A172 (cell line): ENCODE results near the gene CD82. TPM values are rescaled to one million over a fixed set of nuclear protein-coding genes. Genes with fewer than 3 reads are reported as not detected.

Experiments
- DNase-seq: peaks from one replicate; pipeline ENCODE4 v3.0.0-alpha.2; 2015; ENCODE audit warnings: low spot score
- total RNA-seq: library from RNA; depleted of rRNA; stranded (reverse); fragments of >200 nt; shearing (Covaris generic); gene quantifications from 2 replicates; pipeline ENCODE4 v1.2.3, GENCODE V29; 2014; rRNA removed

Gene CD82, protein sequence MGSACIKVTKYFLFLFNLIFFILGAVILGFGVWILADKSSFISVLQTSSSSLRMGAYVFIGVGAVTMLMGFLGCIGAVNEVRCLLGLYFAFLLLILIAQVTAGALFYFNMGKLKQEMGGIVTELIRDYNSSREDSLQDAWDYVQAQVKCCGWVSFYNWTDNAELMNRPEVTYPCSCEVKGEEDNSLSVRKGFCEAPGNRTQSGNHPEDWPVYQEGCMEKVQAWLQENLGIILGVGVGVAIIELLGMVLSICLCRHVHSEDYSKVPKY
- total RNA-seq = 26.8 and 40.3 TPM in 2 replicates

DNA sequence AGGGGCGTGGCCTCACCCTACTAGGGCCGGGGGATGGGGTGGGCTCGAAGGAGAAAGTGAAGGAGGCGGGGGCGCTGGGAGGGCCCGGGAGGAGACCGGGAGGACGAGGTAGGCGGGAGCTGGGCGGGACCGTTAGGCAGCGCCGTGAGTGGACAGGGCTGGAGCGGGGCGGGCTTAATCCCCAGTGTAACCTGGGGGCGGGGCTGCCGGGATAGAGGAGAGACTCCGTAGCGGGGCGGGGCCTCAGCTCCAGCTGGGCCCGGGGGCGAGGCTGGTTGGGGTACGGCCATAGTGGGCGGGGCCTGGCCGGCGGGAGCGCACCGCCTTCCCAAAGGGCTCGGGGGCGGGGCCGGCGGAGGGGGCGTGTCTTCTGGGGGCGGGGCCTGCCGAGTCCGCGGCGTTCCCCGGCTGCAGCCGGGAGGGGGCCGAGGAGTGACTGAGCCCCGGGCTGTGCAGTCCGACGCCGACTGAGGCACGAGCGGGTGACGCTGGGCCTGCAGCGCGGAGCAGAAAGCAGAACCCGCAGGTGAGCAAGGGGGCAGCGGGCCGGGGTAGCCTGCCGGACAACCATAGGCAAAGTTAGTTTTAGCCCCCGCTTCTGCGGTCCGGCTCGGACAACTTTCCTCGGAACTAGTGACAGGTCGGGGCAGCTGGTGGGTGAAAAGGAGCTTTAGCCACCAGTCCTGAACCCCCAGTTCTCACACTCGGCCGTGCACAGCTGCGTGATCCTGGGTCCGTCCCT lies at the start of gene CD82:
CD82 (plus strand) TSS at position 453 of the 742 bp plus-strand sequence. CDS start 29,000 bp downstream, outside the sequence.
- DNase-seq = peak; percentile 98

DNA sequence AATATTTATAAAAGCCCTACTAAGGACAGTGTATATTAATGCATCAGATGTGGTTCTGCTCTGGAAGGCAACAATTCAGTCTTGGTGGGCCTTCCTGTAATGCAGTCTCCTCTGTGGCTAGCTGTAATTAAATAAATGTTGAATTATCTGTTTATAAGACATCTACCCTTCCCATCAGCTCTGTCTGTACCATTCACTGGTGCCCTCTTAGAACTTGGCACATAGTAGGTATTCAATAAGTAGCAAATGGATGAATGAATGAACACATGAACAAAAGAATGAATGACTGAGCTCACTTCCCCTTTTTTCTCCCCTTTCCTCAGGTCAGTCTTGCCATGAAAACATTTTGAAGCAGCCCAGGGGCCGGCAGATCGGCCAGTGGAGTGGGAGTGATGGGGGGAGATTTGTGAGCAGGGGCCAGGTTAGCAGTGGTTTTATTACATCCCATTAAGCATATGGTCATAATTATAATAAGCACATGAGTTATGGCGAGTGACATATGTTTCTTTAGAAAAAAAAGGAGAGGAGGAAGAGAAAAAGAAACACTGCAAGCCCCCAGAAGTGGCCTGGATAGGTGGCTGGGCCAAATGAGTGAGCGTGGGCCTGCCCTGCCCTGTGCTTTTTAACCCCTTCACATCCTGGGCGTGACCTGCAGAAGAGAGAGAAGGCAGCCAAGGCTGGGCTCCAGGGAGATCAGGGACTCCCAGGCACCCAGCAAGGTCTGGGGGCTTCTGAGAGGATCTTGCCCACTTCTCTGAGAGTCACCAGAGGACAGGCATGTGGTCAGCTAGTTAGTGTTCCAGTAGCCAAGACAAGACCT lies 48.6 kb upstream of the CD82 start:
- DNase-seq = no peak

DNA sequence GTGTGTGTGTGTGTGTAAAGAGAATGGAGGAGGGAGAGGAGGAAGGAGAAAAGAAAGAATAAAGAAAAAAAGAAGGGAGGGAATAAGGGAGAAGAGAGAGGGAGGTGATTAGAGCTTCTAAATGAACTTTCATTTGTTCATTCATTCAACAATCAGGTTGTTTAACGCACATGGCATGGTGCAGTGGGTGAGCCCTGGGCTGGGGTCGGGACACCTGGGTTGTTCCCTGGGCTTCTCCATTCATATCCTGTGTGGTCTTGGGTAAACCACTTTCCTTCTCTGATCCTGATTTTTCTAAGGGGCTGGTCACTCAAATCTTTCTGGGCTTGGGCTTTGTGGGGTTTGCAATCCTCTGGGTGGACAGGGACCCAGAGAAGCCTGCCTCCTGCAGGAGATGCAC lies 47.9 kb upstream of the CD82 start:
- no peak for DNase-seq

DNA sequence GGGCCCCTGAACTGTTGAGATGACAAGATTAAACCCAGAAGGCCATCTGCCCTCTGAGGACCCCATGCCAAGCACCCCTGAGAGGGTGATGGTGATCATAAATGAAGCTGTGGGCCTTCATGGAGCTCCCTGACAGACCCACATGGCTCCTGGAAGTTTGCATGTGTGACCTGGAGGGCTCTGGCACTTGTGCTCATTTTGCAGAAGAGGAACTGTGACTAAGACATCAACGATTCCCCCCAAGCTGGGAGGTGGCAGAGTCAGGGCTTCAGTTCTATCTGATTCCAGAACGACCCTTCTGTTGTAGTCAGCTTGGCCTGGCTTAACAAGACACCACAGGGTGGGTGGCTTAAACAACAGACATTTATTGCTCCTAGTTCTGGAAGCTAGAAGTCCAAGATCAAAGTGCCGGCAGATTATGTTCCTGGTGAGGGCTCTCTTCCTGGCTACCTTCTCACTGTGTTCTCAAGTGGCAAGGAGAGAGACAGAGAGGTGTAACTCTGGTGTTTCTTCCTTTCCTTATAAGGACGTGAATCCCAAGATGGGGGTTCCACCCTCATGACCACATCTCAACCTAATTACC lies 46.4 kb upstream of the CD82 start:
- DNase-seq = no peak

DNA sequence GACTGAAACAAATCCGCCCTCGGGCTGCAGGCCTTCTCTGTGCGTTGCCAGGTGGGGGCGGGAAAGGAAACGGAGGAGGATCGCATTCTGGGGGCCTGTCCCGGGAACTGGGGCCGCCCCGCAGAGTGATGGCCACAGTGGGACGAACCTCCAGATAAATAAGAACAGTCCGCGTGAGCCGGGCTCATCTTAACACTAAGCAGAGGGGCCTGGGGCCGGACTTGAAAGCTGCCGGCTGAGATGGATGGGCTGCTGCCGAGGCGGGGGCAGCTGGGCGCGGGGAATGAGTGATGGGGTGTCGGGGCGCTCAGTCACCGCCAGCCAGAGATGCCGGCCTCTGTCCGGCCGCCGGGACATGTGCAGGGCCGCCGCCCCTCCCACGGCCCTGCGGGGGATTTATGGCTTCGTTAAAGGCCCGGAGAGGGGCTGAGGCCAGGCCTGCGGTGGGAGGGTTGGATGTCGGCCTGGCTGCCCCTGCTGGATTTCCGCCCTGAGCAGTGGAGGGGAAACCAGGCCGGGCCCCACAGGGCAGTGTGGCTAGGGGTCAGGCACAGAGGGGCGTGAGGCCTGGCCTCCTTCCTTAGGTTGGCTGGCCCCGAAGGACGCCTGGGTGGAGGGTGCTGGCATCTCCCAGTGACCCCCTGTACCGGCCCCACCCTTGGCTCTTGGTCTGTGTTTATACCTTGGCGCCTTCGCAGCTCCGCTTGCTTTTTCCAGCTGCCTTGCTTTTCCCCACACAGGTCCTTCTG lies 45.3 kb upstream of the CD82 start:
- no peak for DNase-seq

DNA sequence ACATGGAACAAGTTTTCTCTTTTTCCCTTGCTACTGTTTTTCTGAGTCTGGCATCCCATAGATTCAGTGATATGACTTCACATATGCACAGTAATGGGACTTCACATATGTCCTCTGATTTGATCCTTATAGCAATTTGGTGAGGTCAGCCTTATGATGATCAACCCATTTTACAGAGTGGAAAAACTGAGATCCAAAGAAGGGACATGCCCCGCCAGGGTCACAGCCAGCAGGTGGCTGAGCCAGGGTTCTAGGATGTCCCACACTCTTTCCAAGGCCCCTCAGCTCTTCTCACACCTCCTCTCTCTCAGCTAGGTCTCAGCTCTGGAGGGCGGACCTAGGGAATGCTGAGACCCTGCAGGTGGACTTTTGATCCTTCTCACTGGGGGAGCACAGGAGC lies 44.3 kb upstream of the CD82 start:
- no peak for DNase-seq

DNA sequence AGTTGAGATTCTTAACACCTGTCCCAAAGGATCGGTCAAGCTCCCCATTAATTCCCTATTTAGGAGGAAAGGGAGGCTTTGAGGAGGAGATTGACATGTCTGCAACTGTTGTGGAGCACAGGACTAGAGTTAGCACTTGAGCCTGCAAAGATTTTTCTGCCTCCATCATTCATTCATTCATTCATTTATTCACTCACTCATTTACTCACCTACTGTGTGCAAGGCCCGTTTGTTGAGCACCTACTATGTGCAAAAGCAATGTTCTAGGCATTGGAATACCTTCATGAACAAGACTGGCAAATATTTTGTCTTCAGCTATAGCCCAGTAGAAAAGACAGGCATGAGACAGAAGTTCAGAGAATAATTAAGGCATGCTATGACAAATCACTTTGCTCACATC lies 43.2 kb upstream of the CD82 start:
- no peak for DNase-seq

DNA sequence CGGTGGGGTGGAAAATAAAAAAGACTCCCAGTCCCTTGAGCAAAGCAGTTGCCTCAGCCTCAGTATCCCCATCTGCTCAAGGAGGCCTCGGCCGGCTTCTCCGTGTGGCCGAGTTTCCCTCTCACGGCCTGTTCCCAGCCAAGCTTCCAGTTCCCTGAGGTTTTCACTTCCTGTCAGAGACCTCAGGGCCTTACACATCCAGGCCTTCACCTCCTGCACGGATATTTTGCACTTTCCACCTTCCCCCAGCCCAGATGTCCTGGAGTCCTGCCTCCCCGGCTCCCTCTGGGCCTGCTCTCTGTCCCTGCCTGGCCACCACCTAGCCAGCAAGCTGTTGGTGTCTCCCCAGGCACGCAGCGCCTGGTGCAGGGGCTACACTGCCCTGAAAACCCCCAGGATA lies 41.1 kb upstream of the CD82 start:
- DNase-seq = no peak

DNA sequence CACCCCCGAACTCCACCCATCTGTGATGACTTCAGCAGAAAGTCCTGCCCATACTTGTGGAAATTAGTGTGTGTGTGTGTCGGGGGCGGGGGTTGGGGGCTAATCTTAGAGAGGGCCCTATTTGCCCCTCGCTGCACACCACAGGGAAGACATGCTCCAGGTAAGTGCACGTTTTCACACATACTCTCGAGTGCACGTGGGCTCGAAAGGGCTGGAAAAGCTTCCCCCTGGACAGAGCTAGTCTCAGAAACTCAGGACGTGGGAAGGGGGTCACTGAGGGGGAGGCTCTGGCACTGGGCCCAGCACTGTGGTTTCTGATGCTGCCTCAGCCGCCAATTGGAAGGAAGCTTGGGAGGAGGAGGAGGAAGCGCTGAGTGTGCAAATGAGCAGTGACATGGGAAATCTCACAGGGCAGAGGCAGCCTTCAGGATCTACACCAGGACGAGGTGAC lies 40.7 kb upstream of the CD82 start:
- no peak for DNase-seq

DNA sequence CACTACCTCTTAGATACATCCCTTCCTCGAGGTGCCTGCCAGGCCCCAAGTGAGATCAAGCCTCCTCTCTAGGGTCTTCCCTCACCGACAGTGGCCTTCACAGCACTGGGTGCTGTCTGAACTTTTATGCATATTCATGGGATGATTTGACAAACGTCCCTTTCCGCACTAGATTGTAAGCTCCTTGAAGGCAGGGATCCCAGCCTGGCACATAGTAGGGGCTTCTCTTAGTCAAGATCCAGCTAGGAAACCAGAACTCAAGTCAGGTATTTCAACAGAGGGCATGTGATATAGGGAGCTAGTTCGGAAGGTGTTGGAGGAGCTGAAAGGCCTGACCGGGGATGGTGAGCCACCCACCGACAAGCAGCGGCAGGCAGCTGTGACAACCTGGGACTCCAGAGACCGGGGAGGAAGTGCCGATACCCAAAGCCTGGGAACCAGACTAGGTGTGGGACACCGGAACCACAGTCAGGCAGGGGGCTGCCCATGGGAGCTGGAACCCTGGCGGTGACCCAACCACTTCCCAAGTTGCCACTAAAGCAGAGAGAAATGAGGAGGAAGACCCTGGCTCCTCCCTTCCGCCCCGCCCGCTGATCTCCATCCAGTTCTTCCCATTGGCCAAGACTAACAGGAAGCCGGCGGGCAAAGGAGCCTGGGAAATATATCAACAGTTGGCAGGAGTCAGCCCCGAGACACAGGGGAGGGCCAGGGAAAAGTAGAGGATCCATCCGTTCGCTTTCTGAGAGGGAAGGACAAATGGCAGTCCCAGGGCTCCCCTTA lies 39.8 kb upstream of the CD82 start:
- no peak for DNase-seq

DNA sequence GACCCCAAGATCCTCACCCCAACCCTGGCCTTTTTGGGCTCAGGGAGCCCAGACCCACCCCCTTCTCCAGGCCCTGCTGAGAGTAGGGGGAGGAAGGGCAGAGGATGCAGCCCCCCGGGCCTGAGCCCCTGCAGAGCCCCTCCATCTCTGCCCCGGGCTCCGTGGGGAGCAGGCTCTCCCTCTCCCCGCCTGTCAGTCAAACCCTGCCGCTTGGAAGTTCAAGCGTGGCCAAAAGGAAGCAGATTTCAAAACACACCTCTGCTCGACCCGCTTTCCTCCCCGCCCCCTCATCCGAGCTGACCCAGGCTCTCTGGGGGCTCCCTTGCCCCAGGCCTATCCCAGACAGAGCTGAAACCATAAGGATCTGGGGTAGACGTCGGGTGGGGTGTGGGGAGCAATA lies 39.0 kb upstream of the CD82 start:
- no peak for DNase-seq

DNA sequence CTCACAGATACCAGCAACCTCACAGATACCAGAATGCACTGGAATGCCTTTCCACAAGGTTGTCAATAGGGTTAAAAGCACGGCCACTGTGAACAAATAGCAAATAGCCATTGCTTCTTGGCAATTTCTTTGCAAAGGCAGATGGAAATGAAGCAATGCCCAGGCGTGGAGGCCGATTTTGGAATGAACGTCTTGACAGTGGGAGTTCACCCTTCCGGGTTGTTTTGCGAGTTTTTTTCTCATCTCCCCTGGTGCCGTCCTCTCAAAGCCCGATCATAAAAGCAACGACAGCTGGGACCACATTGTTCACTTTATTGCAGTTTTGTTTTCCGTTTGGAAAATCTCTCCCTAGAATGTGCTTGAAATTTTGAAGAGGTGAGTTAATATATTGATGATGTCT lies 38.0 kb upstream of the CD82 start:
- no peak for DNase-seq

DNA sequence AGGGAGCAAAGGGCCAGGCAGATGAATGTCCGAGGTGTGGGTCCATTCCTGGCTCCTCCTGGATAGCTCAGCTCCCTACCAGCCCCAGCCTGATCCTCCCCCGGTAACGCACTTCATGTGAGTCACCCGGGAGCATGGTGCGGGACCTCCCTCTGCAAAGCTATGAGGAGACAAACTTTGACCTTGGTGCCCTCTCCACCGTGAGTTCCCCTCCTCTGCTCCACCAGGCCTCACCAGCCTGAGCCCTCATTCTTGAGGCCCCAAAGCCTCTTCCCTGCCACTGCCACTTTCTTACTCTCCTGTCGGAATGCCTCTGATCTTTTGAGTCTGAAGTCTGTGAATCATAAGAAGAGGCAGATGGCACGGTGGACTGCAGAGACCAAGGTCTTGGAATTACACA lies 37.4 kb upstream of the CD82 start:
- DNase-seq = peak; percentile 27

DNA sequence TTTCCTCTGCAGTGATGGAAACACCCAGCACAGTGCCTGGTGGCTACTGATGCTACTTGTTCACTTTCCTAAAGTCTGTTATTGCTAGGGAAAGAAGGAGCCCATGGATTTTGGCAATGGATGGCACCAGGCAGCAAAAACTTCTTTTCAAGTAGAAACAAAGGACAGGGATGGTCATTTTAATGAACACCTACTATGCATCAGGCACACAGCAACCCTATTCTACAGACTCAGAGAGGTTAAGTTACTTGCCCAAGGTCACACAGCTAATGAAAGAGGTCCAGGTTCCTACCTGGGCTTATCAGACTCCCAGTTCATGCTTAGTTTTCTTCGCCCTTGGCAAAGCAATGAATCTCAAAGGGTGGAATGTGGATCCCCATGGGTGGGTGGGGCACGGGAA lies 36.9 kb upstream of the CD82 start:
- DNase-seq = no peak

DNA sequence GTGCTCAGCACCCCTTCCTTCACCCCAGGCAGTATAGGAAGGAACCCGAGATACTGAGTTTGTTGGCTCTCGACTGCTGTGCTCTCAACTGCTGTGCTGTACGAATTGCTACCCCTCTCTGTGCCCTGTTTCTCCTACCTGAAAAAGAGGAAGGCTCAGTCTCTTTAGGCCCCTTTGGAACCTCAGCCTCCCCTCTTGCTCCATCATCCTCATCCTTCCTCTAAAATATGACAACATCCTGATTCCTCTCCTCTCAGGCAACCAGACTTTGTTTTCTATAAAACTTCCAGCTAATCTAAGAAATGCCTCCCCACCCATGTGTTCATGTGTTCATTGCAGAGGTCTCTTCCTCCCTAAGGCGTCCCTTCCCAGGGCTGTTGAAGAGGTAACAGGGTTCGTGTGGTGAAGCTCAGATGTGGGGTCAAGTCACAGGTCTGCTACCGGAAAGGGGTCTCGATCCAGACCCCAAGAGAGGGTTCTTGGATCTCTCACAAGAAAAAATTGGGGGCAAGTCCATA lies 35.5 kb upstream of the CD82 start:
- no peak for DNase-seq

DNA sequence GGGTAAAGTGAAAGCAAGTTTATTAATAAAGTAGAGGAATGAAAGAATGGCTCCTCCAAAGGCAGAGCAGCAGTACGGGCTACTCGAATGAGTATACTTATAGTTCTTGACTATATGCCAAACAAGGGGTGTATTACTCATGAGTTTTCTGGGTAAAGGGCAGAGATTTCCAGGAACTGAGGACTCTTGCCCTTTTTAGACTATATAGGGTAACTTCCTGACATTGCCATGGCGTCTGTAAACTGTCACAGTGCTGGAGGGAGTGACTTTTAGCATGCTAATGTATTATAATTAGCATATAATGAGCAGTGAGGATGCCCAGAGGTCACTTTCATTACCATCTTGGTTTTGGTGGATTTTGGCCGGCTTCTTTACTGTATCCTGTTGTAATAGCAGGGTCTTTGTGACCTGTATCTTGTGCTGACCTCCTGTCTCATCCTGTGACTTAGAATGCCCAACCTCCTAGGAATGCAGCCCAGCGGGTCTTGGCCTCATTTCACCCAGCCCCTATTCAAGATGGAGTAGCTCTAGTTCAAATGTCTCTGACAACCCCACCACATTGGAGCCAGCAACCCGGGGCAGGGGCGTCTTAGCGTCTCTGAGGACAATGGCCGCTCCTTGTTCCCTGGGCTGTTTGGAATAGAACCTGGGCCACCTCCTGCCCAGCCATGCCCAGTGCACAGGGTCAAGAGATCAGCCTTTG lies 34.9 kb upstream of the CD82 start:
- peak; percentile 27 for DNase-seq

DNA sequence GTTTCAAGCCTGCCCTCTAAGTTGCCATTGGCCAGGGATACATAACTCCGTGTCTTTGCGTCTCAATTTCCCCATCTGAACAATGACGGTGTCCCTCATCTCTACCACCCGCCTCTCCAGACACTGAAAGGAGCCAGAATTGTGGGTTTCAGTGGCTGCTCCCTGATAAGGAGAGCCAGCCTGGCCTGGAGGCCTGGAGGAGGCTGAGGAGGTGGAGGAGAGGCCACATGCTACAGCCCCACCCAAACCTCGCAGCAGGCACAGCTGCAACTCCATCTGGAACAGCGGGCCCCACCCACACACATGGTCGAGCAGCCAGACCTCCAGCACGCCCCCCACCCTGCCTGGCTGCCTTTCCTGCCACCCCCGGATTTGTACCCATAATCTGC lies 34.4 kb upstream of the CD82 start:
- DNase-seq = no peak

DNA sequence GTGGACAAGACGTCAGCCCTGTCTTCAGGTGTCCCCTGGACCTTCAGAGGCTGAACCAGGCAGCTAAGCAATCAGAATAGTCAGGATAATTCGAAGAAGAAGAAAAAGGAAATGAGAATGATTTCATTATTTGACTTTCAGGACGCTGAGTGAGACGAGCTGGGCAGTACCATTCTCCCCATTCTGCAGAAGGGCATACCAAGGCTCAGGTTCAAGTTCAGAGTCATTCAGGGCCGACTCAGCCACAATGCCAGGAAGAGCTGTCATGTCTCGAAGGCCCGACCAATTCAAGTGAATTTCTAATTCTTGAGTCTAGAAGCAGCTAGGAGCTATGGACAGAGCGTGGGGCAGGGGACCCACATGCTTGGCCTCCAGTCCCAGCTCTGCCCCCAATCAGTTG lies 33.8 kb upstream of the CD82 start:
- DNase-seq = no peak

DNA sequence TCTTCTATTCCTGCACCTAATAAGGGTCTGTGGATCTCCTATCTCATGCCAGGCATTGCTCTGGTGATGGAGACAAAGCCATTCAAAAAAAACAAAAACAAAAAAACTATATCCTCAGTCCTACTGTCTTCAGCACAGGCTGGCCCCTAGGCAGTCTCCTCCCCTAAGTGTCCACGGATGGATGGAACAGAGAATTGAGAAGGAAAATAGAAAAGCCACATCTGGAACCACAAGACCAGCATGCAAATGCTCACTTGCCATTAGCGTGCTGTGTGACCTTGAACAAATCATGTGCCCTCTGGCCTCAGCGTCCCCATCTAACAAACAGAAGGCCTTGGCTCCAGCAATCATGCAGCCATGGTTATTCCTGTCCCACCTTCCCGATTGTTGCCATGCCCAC lies 32.7 kb upstream of the CD82 start:
- DNase-seq = no peak
